HepG2 (cell line): ENCODE results near the gene PET100. TPM values are rescaled to one million over a fixed set of nuclear protein-coding genes. Genes with fewer than 3 reads are reported as not detected.

ENCODE experiments used
- ASH2L ChIP-seq: fragments of 300-600, 200-600 bp; sonication (generic); IDR thresholded peaks from 2 replicates; pipeline ENCODE4 v1.7.0; 2017; ENCODE audit warnings: low read depth, mild to moderate bottlenecking, moderate library complexity, mixed read lengths, low read length; ENCODE audit not compliant: insufficient read length
- BRCA1 ChIP-seq: sonication (generic); formaldehyde crosslinking; IDR thresholded peaks from 2 replicates; pipeline ENCODE4 v1.4.0; 2020; ENCODE audit warnings: missing genetic modification reagents
- HOXA3 ChIP-seq: sonication (generic); formaldehyde crosslinking; IDR thresholded peaks from 2 replicates; pipeline ENCODE4 v1.5.0; 2020; ENCODE audit warnings: missing genetic modification reagents
- JUNB ChIP-seq: sonication (generic); formaldehyde crosslinking; IDR thresholded peaks from 2 replicates; pipeline ENCODE4 v1.8.0; 2022; ENCODE audit warnings: missing genetic modification reagents, mild to moderate bottlenecking, borderline replicate concordance
- MATR3 ChIP-seq: sonication (generic); formaldehyde crosslinking; IDR thresholded peaks from 2 replicates; pipeline ENCODE4 v1.4.0; 2020; ENCODE audit warnings: missing genetic modification reagents
- NFATC3 ChIP-seq: sonication (generic); formaldehyde crosslinking; IDR thresholded peaks from 2 replicates; pipeline ENCODE4 v1.5.1; 2020; ENCODE audit warnings: mild to moderate bottlenecking, missing genetic modification reagents
- NR3C1 ChIP-seq: sonication (generic); formaldehyde crosslinking; IDR thresholded peaks from 2 replicates; pipeline ENCODE4 v1.4.0; 2020; ENCODE audit warnings: missing genetic modification reagents
- PHF20 ChIP-seq: sonication (generic); formaldehyde crosslinking; IDR thresholded peaks from 2 replicates; pipeline ENCODE4 v1.5.0; 2020; ENCODE audit warnings: mild to moderate bottlenecking, missing genetic modification reagents
- POGZ ChIP-seq: sonication (generic); formaldehyde crosslinking; IDR thresholded peaks from 2 replicates; pipeline ENCODE4 v1.4.0; 2020; ENCODE audit warnings: mild to moderate bottlenecking, missing genetic modification reagents
- PRPF4 ChIP-seq: fragments of 200-400 bp; formaldehyde crosslinking; IDR thresholded peaks from 2 replicates; pipeline ENCODE4 v1.6.1; 2016; ENCODE audit warnings: low read length, low read depth; ENCODE audit not compliant: poor library complexity, severe bottlenecking
- RAD21 ChIP-seq: fragments of 450-650 bp; formaldehyde crosslinking; IDR thresholded peaks from 2 replicates; pipeline ENCODE4 v1.5.0; 2020; ENCODE audit warnings: mild to moderate bottlenecking
- SP140L ChIP-seq: sonication (generic); formaldehyde crosslinking; IDR thresholded peaks from 2 replicates; pipeline ENCODE4 v1.4.0; 2020; ENCODE audit warnings: missing genetic modification reagents, borderline replicate concordance
- ZNF274 ChIP-seq: sonication (generic); formaldehyde crosslinking; IDR thresholded peaks from 2 replicates; pipeline ENCODE4 v1.5.1; 2020; ENCODE audit warnings: mild to moderate bottlenecking, missing genetic modification reagents
- ZNF30 ChIP-seq: sonication (generic); formaldehyde crosslinking; IDR thresholded peaks from 2 replicates; pipeline ENCODE4 v1.5.0; 2020; ENCODE audit warnings: mild to moderate bottlenecking, missing genetic modification reagents
- ZNF451 ChIP-seq: sonication (generic); formaldehyde crosslinking; IDR thresholded peaks from 2 replicates; pipeline ENCODE4 v1.5.0; 2020; ENCODE audit warnings: mild to moderate bottlenecking, missing genetic modification reagents
- ZNF484 ChIP-seq: sonication (generic); formaldehyde crosslinking; IDR thresholded peaks from 2 replicates; pipeline ENCODE4 v1.5.1; 2020; ENCODE audit warnings: mild to moderate bottlenecking, low read depth, missing genetic modification reagents, borderline replicate concordance
- ZNF530 ChIP-seq: sonication (generic); formaldehyde crosslinking; IDR thresholded peaks from 2 replicates; pipeline ENCODE4 v1.5.0; 2020; ENCODE audit warnings: low read depth, mild to moderate bottlenecking, missing genetic modification reagents
- ZNF781 ChIP-seq: sonication (generic); formaldehyde crosslinking; IDR thresholded peaks from 2 replicates; pipeline ENCODE4 v1.5.1; 2020; ENCODE audit warnings: borderline replicate concordance, mild to moderate bottlenecking, missing genetic modification reagents; ENCODE audit errors: not compliant biosample characterization
- ZNF782 ChIP-seq: sonication (generic); formaldehyde crosslinking; IDR thresholded peaks from 2 replicates; pipeline ENCODE4 v1.4.0; 2020; ENCODE audit warnings: missing genetic modification reagents, mild to moderate bottlenecking, borderline replicate concordance
- ZSCAN22 ChIP-seq: sonication (generic); formaldehyde crosslinking; IDR thresholded peaks from 2 replicates; pipeline ENCODE4 v1.4.0; 2020; ENCODE audit warnings: mild to moderate bottlenecking, missing genetic modification reagents
- polyA plus RNA-seq, 8 experiments: library from polyadenylated mRNA; depleted of rRNA in 3 of 8; stranded (reverse) in 7 of 8; unstranded in 1 of 8; fragments of >200 nt; fragmentation: Illumina TruSeq in 4 of 8; extraction: Trizol in 4 of 8; gene quantifications; 2 replicates each; pipeline versions ENCODE4 v1.2.1 to v1.2.3, GENCODE V29; 2011 to 2016; ENCODE audit warnings: low read depth in 4 of 8, missing spikeins in 1 of 8, mixed read lengths in 1 of 8; ENCODE audit not compliant: insufficient read depth in 1 of 8
- total RNA-seq, 5 experiments: library from RNA; depleted of rRNA; stranded (reverse); fragments of >200 nt; fragmentation: Illumina TruSeq; extraction: Trizol; gene quantifications; 2 replicates each; pipeline ENCODE4 v1.2.3, GENCODE V29; 2016; ENCODE audit warnings: low read depth in 1 of 5
- TF ChIP-seq, protein P1 (sequence below): sonication (generic); formaldehyde crosslinking; IDR thresholded peaks from 2 replicates; pipeline ENCODE4 v1.4.0; 2020; ENCODE audit warnings: missing genetic modification reagents
- TF ChIP-seq, protein P2 (sequence below): sonication (generic); formaldehyde crosslinking; IDR thresholded peaks from 2 replicates; pipeline ENCODE4 v1.5.0; 2020; ENCODE audit warnings: mild to moderate bottlenecking, low read depth, missing genetic modification reagents, borderline replicate concordance
- TF ChIP-seq, protein P3 (sequence below): IDR thresholded peaks from 2 replicates; pipeline ENCODE4 v1.6.1; 2016
- TF ChIP-seq, protein P4 (sequence below): IDR thresholded peaks from 2 replicates; pipeline ENCODE4 v1.4.0; 2020; ENCODE audit warnings: mild to moderate bottlenecking, missing genetic modification reagents

PET100 gene
- total and polyA plus RNA-seq, 2 of the 13 experiments (the other 11 are each of a cell fraction or from before 2014, with no cell fraction given) = 22.3 to 66.5 TPM

DNA sequence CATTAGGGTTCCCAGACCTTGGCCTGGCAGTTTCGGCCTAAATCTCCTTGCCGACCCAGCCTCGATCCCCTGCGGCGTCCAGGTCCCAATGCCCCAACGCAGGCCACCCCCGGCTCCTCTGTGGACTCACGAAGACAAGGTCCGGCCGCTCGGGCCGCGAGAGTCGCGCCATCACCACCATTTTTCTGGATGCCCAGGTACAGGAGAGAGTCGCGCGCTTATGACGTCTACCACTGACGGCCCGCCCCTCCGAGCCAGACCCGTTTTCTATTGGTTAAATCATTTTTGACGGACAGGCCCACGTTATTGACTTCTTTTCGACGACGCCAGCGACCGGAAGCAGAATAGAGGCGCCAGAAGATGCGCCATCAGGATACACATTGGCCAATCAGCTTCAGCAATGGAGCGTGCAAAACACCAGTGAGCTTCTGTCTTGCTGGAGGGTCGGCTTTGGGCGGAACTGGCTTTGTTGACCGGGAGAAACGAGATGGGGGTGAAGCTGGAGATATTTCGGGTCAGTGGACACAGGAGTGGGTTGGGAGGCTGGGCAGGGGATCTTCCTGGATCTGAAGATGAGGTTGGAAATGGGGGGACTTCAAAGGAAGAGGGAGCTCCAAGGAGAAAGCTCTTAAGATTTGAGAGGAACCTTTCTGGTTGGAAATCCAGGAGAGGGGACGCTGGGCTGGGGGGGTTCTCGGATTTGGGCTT, at the start of gene PET100, which contains the start of gene XAB2 (continued):
- TF ChIP-seq, protein P1, sequence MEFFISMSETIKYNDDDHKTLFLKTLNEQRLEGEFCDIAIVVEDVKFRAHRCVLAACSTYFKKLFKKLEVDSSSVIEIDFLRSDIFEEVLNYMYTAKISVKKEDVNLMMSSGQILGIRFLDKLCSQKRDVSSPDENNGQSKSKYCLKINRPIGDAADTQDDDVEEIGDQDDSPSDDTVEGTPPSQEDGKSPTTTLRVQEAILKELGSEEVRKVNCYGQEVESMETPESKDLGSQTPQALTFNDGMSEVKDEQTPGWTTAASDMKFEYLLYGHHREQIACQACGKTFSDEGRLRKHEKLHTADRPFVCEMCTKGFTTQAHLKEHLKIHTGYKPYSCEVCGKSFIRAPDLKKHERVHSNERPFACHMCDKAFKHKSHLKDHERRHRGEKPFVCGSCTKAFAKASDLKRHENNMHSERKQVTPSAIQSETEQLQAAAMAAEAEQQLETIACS (CRISPR knock-in tag) = no peak
- peak; percentile 59; the same call in 1 of the 2 replicates for TF ChIP-seq POGZ (CRISPR knock-in tag)
- no peak for TF ChIP-seq ZNF484
- peak; percentile 62 for TF ChIP-seq ASH2L
- no peak for TF ChIP-seq ZNF782
- no peak for TF ChIP-seq MATR3 (CRISPR knock-in tag)
- TF ChIP-seq ZSCAN22 (CRISPR knock-in tag) = no peak
- TF ChIP-seq, protein P2, sequence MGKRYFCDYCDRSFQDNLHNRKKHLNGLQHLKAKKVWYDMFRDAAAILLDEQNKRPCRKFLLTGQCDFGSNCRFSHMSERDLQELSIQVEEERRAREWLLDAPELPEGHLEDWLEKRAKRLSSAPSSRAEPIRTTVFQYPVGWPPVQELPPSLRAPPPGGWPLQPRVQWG = no peak
- no peak for TF ChIP-seq NR3C1
- TF ChIP-seq PHF20 (CRISPR knock-in tag) = peak; percentile 99
- TF ChIP-seq PRPF4 = no peak
- no peak for TF ChIP-seq ZNF274
- TF ChIP-seq, protein P3, sequence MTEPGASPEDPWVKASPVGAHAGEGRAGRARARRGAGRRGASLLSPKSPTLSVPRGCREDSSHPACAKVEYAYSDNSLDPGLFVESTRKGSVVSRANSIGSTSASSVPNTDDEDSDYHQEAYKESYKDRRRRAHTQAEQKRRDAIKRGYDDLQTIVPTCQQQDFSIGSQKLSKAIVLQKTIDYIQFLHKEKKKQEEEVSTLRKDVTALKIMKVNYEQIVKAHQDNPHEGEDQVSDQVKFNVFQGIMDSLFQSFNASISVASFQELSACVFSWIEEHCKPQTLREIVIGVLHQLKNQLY (CRISPR knock-in tag) = no peak
- no peak for TF ChIP-seq ZNF30 (CRISPR knock-in tag)
- TF ChIP-seq JUNB (CRISPR knock-in tag) = no peak
- peak; percentile 94 for TF ChIP-seq HOXA3 (CRISPR knock-in tag)
- TF ChIP-seq RAD21 (CRISPR knock-in tag) = no peak
- TF ChIP-seq ZNF530 (CRISPR knock-in tag) = no peak
- TF ChIP-seq SP140L (CRISPR knock-in tag) = no peak
- TF ChIP-seq, protein P4, sequence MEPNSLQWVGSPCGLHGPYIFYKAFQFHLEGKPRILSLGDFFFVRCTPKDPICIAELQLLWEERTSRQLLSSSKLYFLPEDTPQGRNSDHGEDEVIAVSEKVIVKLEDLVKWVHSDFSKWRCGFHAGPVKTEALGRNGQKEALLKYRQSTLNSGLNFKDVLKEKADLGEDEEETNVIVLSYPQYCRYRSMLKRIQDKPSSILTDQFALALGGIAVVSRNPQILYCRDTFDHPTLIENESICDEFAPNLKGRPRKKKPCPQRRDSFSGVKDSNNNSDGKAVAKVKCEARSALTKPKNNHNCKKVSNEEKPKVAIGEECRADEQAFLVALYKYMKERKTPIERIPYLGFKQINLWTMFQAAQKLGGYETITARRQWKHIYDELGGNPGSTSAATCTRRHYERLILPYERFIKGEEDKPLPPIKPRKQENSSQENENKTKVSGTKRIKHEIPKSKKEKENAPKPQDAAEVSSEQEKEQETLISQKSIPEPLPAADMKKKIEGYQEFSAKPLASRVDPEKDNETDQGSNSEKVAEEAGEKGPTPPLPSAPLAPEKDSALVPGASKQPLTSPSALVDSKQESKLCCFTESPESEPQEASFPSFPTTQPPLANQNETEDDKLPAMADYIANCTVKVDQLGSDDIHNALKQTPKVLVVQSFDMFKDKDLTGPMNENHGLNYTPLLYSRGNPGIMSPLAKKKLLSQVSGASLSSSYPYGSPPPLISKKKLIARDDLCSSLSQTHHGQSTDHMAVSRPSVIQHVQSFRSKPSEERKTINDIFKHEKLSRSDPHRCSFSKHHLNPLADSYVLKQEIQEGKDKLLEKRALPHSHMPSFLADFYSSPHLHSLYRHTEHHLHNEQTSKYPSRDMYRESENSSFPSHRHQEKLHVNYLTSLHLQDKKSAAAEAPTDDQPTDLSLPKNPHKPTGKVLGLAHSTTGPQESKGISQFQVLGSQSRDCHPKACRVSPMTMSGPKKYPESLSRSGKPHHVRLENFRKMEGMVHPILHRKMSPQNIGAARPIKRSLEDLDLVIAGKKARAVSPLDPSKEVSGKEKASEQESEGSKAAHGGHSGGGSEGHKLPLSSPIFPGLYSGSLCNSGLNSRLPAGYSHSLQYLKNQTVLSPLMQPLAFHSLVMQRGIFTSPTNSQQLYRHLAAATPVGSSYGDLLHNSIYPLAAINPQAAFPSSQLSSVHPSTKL (CRISPR knock-in tag) = no peak; the same call in none of the 2 replicates
- 0 out of 2 replicates have a peak, but pooled peaks have one; percentile 41 for TF ChIP-seq BRCA1
- no peak for TF ChIP-seq NFATC3 (CRISPR knock-in tag)
- no peak for TF ChIP-seq ZNF781
- 0 out of 2 replicates have a peak, but pooled peaks have one; percentile 4 for TF ChIP-seq ZNF451 (CRISPR knock-in tag)
